Spleen (tissue), 7 donors: ENCODE measurements around the gene PCDH19.

Source experiments
- POLR2A ChIP-seq, 3 donors: fragments of 450-650 bp; IDR thresholded peaks; one replicate each; pipeline ENCODE4 v1.5.1; 2017; ENCODE audit warnings: antibody characterized with exemption in 3 of 3, mild to moderate bottlenecking in 1 of 3
- POLR2AphosphoS5 ChIP-seq, 3 donors: sonication (generic); formaldehyde crosslinking; IDR thresholded peaks; one replicate each; pipeline ENCODE4 v1.5.1; 2017; ENCODE audit warnings: antibody characterized with exemption in 3 of 3
- TF ChIP-seq, protein P1 (sequence below), 11 experiments: fragments of 200-600 bp in 7 of 11; fragments of 450-650 bp in 4 of 11; sonication (generic) in 4 of 11; IDR thresholded peaks in 8 of 11; conservative IDR thresholded peaks in 3 of 11; 1 replicate in 7 of 11; 2 replicates in 4 of 11; pipeline versions ENCODE4 v1.4.0 to v1.8.0; 2016 to 2021; ENCODE audit warnings: antibody characterized with exemption in 11 of 11, inconsistent platforms in 4 of 11, mild to moderate bottlenecking in 1 of 11
- donor health status: DM: no; HTN: no; CAD: no; lungs with moderate emphysema.
- donor health status: DM: no; HTN: no; CAD: no.
- donor health status: DM: no; HTN: no; CAD: no.

DNA sequence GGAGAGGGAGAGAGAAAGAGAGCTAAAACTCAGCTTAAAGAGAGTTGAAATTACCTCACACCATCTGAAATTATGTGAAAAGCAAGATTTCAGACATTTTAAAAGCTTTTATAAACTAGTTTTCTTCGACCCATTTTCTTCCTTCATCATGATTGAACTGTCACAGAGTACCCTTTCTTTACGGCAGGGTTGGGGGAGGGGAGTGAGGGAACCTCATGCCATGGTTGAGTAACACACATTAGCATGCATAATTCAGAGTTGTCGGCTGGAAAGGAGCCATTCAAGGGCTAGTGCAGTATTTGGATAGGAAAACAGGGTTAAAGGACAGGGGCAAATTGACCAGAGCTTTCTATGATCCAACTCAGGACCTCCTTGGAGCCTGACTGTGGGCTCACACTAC lies 46.2 kb downstream of the PCDH19 start:
- TF ChIP-seq, protein P1, sequence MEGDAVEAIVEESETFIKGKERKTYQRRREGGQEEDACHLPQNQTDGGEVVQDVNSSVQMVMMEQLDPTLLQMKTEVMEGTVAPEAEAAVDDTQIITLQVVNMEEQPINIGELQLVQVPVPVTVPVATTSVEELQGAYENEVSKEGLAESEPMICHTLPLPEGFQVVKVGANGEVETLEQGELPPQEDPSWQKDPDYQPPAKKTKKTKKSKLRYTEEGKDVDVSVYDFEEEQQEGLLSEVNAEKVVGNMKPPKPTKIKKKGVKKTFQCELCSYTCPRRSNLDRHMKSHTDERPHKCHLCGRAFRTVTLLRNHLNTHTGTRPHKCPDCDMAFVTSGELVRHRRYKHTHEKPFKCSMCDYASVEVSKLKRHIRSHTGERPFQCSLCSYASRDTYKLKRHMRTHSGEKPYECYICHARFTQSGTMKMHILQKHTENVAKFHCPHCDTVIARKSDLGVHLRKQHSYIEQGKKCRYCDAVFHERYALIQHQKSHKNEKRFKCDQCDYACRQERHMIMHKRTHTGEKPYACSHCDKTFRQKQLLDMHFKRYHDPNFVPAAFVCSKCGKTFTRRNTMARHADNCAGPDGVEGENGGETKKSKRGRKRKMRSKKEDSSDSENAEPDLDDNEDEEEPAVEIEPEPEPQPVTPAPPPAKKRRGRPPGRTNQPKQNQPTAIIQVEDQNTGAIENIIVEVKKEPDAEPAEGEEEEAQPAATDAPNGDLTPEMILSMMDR (IDR thresholded peaks at IDR 0.05 in 8 of 11, conservative IDR thresholded peaks at IDR 0.05 in 3 of 11) = no peak
- TF ChIP-seq POLR2AphosphoS5 (IDR thresholded peaks at IDR 0.05) (no peak), POLR2A (IDR thresholded peaks at IDR 0.05) (no peak)
